Measurements from ENCODE around the gene IGLON5. TPM values are rescaled to one million over a fixed set of nuclear protein-coding genes. Genes with fewer than 3 reads are reported as not detected.

Gene IGLON5
- under 1 TPM in 2 of 6 donors, not detected in 4; 0.09 to 0.10 TPM for total RNA-seq

DNA sequence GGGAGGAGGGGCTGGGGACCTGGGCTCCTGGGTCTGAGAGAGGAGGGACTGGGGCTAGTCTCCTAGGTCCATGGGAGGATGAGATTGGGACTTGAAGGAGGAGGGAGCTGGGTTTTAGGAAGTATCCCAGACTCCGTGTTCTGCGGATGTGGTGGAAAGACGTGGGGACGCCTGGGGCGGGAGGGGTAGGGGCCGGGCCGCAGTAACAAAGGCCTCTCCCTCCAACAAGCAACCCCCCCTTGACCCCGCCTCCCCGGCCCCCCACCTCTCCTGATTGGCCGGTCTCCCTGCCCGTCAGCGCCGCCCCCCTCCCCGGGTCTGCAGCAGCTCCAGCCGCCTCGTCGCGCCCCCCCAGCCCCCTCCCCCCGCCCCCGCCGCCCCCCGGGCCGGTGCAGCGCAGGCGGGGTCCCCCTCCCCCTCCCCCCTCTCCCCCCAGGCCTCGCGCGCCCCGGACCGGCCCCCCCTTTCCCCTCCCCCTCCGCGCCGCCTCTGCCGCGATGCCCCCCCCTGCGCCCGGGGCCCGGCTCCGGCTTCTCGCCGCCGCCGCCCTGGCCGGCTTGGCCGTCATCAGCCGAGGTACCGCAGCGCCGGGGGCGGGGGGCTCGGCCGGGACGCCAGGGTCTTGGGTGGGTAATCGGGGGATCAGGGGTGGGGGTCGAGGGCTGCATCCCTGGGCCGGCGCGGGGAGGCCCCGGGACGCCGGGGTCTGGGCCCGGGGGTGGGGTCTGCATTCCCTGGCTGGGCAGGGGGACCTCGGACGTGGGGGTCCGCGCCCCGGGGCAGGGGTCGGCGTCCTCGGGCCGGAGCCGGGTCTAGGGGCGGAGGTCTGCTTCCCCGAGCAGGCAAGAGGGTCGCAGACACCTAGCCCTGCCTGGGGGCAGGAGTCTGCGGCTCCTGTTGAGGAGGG lies at the start of gene IGLON5:
IGLON5 (plus strand) TSS at position 294 of the 907 bp plus-strand sequence; CDS start at position 498, 204 bp downstream.
- H3K9me3 ChIP-seq, result peaks cover 0 to 14% (median 6%) of the 10 kb centered on the region in 4 donors
- no peaks in the 10 kb centered on the region for H3K36me3 ChIP-seq
- peaks cover 0 to 13% (median 7%) of the 10 kb centered on the region in 4 donors for H3K27me3 ChIP-seq
- no peak within 1 kb of the TSS for H3K27ac ChIP-seq
- DNase-seq (peak in 1 of 2 donors; percentile 65), ATAC-seq (ENCODE audit: low FRiP score in 2 of 2) (peak in 1 of 2 donors; percentile 9)
- WGBS, 2 donors, result 0 to 6% methylated on average over 2 to 26 of the region's 76 CpGs
- TF ChIP-seq POLR2A (IDR thresholded peaks at IDR 0.05) (no peak), EP300 (IDR thresholded peaks at IDR 0.05) (no peak), POLR2AphosphoS5 (IDR thresholded peaks at IDR 0.05) (no peak)
- TF ChIP-seq, protein P1, sequence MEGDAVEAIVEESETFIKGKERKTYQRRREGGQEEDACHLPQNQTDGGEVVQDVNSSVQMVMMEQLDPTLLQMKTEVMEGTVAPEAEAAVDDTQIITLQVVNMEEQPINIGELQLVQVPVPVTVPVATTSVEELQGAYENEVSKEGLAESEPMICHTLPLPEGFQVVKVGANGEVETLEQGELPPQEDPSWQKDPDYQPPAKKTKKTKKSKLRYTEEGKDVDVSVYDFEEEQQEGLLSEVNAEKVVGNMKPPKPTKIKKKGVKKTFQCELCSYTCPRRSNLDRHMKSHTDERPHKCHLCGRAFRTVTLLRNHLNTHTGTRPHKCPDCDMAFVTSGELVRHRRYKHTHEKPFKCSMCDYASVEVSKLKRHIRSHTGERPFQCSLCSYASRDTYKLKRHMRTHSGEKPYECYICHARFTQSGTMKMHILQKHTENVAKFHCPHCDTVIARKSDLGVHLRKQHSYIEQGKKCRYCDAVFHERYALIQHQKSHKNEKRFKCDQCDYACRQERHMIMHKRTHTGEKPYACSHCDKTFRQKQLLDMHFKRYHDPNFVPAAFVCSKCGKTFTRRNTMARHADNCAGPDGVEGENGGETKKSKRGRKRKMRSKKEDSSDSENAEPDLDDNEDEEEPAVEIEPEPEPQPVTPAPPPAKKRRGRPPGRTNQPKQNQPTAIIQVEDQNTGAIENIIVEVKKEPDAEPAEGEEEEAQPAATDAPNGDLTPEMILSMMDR (IDR thresholded peaks at IDR 0.05), result no peak
- peaks cover 0 to 7% (median 0%) of the 10 kb centered on the region in 4 donors for H3K4me1 ChIP-seq
- H3K4me3 ChIP-seq, result no peak within 1 kb of the TSS

DNA sequence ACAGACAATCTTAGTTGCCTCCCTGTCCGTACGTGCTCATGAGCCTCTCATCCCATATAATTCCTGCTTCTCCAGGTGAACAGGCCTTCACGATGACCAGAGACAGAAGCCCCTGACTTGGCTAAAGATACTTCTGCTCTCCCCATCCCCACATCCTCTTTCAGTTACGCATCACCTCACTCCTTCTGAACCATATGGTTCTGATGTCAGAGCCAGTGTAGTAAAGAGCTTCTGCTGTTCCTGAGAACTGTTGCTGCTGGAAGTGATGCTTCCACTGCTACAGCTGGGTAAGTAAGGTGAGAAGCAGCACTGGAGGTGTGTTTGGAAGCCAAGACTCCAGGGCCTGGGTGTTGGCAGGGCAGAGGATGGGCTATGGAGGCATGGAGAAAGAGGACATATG lies 47.6 kb upstream of the IGLON5 start:
- Histone ChIP-seq H3K4me1 (no peaks in the 10 kb centered on the region), H3K9me3 (no peaks in the 10 kb centered on the region), H3K27me3 (no peaks in the 10 kb centered on the region), H3K36me3 (no peaks in the 10 kb centered on the region), H3K27ac (no peak overlapping the region), H3K4me3 (no peak overlapping the region)
- 78 to 86% methylated on average over 4 of the region's 4 CpGs for WGBS, 2 donors
- ATAC-seq (ENCODE audit: low FRiP score in 2 of 2) (no peak), DNase-seq (no peak)
- TF ChIP-seq POLR2A (IDR thresholded peaks at IDR 0.05), result no peak
- TF ChIP-seq, protein P1 (IDR thresholded peaks at IDR 0.05), result no peak
- no peak for TF ChIP-seq POLR2AphosphoS5 (IDR thresholded peaks at IDR 0.05)

DNA sequence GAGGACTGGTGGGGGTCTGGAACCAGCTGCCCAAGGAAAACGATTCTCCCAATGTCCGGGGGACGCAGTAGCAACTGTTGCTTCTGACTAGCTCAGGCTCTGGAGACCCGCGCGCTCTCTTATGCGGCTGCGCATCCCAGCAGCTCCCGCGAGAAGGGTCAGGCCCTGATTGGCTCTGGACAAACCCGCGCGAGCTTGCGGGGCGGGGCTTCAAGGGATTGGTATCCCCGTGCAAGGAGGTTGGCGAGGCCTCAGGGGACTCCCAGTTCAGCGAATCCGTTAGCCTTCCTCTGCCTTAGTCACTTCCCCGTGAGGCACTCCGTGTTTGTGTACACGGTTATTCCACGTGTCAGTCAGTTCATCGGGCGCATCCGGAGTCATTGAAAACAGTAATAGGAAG lies 40.4 kb upstream of the IGLON5 start:
- Histone ChIP-seq H3K27ac (no peak overlapping the region), H3K4me1 (no peaks in the 10 kb centered on the region), H3K4me3 (no peak overlapping the region), H3K27me3 (no peaks in the 10 kb centered on the region), H3K9me3 (no peaks in the 10 kb centered on the region), H3K36me3 (no peaks in the 10 kb centered on the region)
- WGBS, 2 donors, result 60 to 70% methylated on average over 20 to 26 of the region's 26 CpGs
- peak in 1 of 2 donors; percentile 17 for ATAC-seq (ENCODE audit: low FRiP score in 2 of 2)
- peak in 1 of 2 donors; percentile 73 for DNase-seq
- TF ChIP-seq POLR2A (IDR thresholded peaks at IDR 0.05) (no peak), POLR2AphosphoS5 (IDR thresholded peaks at IDR 0.05) (no peak), EP300 (IDR thresholded peaks at IDR 0.05) (no peak)
- TF ChIP-seq, protein P1 (IDR thresholded peaks at IDR 0.05), result no peak

DNA sequence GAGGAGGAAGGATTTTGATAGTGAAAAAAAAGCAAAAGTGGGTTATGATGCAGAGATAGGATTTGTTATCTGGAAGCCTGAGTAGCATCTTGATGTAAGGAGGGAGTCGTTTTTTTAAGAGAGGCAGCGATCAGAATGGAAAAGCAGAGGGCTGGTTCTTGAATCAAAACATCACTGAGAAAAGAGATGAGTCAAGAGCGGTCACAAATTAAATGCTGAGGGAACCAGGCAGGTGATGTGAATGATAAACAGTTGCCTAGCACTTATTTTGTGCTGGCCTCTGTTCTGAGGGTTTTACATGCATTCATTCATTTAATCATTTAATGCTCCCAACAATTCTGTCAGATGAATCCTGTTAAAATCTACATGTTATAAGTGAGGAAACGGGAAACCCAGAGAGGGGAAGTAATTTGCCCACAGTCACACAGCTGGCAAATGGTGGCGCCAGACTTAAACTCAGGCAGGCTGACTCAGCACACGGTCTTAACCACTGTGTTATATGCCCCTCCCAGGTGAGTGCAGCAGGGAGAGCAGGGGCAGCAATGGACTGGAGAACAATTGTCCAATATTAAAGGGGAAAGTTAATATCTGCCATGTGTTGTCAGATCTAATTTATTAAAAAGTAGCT lies 39.1 kb upstream of the IGLON5 start:
- 49 to 51% methylated on average over 6 of the region's 6 CpGs for WGBS, 2 donors
- ATAC-seq (ENCODE audit: low FRiP score in 2 of 2), result peak in 1 of 2 donors; percentile 44
- no peaks in the 10 kb centered on the region for H3K36me3 ChIP-seq

More for the DNA sequence above, 39.1 kb upstream of the IGLON5 start:
- H3K9me3 ChIP-seq, result no peaks in the 10 kb centered on the region
- DNase-seq, result no peak
- H3K27ac ChIP-seq, result no peak overlapping the region
- TF ChIP-seq EP300 (IDR thresholded peaks at IDR 0.05) (no peak), POLR2AphosphoS5 (IDR thresholded peaks at IDR 0.05) (no peak), POLR2A (IDR thresholded peaks at IDR 0.05) (no peak)
- TF ChIP-seq, protein P1 (IDR thresholded peaks at IDR 0.05), result no peak
- no peaks in the 10 kb centered on the region for H3K27me3 ChIP-seq
- H3K4me1 ChIP-seq, result no peaks in the 10 kb centered on the region
- no peak overlapping the region for H3K4me3 ChIP-seq
